ENCODE data around the gene BTBD7. TPM values are rescaled to one million over a fixed set of nuclear protein-coding genes. Genes with fewer than 3 reads are reported as not detected.
A peak's percentile ranks its signal among the peaks of the same experiment; 100 is the strongest.

The BTBD7 gene
- polyA plus RNA-seq, 5 donors: 28.7 to 44.5 (median 39.0) TPM

- peak; percentile 1 to 9 for DNase-seq
Observed at GRCh38 chr14:93331728-93332396, 974 bp downstream of the BTBD7 start.

GRCh38 chr14:93331002-93331727 lies 1.7 kb downstream of the BTBD7 start:
- DNase-seq: peak; percentile 12 to 18

DNA sequence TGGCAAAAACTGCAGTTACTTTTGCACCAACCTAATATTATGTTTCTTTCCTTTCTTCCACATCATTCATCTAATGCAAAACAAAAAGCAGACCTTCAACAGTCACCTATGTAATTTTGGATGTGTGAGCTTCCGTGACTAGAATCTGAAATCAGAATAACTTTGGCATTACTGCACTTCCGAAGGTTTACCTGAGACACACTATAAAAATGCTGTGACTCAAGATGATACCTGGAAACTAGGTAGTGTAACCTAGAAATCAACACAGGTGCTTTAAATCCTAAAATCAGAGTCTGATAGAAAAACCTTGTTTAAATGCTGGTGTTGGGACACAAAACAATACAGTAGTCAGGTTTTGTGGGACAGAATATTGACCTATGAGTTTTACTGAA lies 2.2 kb downstream of the BTBD7 start:
- DNase-seq: no peak

DNA sequence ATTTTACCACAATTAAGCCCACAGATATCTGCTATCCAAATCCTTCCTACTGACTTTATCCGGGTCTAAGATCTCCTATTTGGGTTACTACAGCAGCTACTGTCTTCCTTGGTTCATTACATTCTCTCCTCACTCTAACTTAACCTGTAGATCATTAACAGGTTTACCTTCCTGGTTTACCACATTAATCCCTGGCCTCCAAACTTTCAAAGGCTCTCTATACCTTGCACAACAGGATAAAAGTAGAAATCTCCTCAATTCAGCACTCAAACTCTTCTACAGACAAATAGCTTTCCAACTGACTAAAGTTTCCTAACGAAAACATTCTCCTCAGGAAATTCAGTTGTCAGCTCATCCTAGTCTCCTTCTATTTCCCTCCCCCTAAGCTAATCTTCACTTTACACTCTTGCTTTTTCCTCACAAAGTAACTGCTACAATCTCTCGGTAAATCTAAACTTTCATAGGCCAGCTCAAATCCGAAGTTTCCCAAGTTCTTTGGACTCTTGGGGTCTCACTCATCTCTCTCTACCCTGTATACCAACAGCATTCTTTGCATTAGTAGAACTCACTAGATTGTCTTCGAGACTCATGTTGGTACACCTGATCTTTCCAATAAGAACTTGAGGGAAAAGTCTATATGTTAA lies 2.7 kb downstream of the BTBD7 start:
- no peak for DNase-seq

DNA sequence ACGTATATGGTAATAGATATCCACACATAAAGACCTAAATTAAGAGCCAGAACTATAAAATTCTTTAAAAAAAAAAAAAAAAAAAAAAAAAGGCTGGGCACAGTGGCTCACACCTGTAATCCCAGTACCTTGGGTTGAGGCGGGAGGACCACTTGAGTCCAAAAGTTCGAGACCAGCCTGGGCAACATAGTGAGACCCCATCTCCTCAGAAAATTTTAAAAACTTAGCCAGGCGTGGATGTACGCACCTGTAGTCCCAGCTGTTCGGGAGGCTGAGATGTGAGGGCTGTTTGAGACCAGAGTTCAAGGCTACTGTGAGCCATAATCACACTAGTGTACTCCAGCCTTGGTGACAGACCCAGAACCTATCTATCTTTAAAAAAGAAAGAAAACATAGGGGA lies 4.3 kb downstream of the BTBD7 start:
- DNase-seq: no peak

GRCh38 chr14:93326196-93326595 lies 6.6 kb downstream of the BTBD7 start:
- no peak for DNase-seq

- DNase-seq: no peak
Observed at GRCh38 chr14:93323600-93324174, 9.1 kb downstream of the BTBD7 start.

DNA sequence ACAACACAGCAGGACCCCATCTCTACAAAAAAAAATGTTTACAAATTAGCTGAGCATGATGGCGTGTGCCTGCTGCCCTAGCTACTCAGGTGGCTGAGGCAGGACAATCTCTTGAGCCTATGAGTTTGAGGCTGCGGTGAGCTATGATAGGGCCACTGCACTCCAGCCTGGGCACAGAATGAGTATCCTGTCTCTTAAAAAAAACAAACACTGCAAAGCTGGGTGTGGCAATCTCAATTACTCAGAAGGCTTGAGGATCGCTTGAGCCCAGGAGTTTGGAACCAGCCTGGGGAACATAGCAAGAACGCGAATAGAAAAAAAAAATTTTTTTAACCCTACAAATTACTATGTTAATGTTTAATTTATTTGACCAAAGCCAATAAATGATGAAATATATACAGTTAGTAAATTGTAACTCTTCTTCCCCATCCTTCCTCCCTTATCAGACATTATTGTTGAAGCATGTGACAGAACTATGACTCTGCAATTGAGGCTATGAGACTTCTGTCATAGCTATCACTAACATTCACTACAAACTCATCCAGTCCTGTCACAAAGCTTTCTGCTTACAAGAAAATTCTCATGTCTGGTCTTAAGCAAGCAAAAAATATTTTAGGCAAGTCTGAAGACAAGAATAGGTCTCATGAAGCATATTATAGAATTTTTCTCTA lies 9.8 kb downstream of the BTBD7 start:
- DNase-seq: no peak

DNA sequence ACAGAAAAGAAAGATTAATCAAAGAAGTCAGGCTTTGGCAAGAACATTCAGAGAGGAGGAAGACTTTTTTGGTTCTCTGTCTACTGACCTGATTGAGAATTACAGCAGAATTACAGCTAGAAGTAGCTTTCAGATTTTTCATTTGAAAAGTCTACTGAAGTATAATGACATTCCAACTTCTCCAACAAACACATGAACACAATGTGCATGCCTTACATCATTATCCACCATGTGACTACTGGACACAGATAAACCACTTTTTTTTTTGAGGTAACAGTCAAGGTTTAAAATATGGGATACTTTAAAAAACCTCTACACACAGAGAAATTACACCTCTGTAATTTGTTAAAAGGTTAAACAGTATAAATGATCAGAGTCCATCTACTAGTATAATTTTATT lies 12.3 kb downstream of the BTBD7 start:
- DNase-seq: no peak

DNA sequence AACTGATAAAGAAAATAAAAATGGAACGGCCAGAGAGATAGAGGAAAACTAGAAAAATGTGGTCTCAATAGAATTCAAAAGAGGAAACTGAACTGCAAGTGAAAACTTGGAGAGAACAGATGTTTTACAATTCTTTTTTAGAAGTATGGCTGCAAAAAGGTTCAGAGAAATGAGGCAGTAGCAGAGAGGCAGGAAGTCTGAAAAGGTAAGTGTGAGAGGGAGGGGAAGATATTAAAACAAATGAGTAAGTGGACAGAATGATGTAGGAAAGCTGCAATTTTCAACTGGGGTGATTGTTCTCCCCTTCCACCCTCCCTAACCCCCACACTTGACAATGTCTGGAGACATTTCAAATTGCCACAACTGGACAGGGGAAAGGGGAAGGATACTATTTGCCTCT lies 12.9 kb downstream of the BTBD7 start:
- DNase-seq: no peak

DNA sequence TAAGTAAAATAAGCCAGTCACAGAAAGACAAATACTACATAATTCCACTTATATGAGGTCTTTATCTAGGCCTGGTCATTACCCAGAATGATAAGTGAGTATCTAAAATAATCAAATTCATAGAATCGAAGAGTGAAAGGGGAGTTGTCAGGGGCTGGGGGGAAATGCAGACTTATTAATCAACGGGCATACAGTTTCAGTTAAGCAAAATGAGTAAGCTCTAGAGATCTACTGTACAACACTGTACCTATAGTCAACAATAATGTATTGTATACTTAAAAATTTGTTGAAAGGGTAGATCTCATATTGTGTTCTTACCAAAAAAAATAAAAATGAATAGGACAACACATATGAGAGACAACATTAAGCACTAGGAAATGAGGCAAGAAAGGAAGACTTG lies 13.3 kb downstream of the BTBD7 start:
- no peak for DNase-seq

GRCh38 chr14:93318927-93319326 lies 13.9 kb downstream of the BTBD7 start:
- no peak for DNase-seq

DNA sequence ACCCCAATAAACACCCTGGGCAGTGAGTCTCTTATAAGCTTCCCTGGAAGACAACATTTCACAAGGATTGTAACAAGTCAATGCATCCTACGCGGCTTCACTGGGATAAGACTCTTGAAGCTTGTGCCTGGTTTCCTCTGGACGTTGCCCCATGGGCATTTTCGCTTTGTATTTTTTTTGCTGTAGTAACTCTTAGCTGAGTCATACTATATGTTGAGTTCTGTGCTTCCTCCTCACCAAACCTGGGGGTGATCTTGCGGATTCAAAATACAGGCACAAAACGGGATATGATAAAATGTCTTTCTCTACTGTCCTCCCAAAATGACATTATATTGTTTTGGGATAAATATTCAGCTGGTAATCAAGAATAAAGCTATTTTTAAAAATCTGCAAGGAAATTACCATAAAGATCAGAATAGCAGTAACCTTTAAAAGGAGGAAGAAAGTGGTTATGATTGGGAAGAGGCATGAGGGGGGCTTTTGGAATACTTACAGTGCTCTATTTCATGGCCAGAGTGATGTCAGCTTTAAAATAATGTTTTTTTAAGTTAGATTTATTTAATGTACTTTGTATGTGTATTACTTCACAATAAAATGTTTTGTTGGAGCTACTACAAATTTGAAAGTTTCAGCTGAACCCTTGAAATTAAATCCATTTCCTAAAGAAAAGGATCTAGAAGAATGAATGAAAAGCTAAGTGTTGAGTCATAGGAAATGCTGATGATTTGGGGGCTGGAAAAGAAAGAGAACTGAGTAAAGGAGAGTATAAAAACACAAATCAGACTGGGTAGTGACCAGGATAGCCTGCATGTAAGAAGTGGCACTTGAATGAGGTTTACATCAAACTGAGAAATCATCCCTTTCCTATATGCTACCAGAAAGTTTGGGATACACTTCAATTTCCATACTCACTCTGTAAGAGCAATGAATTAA lies 14.7 kb downstream of the BTBD7 start:
- no peak for DNase-seq

DNA sequence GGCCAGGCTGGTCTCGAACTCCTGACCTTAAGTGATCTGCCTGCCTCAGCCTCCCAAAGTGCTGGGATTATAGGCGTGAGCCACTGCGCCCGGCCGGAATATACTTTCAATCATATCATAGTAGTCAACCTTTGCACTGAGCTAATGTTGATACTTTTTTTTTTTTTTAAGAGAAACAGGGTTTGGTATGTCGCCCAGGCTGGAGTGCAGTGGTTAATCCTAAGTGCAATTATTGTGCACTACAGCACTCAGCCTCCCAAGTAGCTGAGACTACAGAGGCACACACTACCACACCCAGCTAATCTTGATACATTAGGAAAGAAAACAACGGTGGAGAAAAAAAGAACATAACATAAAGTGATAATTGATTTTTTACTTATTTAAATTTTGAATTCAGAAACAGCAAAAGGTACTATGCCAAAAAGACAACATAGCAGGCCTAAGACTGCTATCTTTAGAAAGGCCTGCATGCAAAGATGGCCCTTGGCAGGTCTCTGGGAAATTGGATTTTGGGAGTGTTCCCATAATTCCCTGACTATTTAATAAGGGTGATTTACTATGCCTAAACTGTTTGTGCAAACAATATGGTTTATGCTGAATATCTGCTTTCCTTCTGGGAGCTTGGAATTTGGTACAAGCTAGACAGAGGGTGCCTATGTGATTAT lies 15.5 kb downstream of the BTBD7 start:
- DNase-seq: no peak

DNA sequence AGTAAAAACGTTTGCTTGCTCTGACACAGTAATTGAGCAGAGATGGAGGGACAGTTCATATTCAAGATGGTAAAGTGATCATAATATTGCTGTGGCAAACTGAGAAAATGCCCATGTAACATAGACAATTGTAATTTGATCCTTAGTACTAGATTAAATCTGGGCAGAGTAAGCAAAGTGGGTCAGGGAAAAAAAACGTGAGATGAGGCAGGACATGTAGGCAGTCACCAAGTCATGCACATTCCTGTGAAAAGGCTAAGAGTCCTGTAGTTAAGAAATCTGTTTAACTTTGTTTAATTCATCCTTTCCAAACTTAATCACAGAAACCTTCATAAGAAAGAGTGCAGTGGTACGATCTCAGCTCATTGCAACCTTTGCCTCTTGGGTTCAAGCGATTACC lies 16.1 kb downstream of the BTBD7 start:
- DNase-seq: no peak

GRCh38 chr14:93315575-93315974 lies 17.3 kb downstream of the BTBD7 start:
- DNase-seq: no peak

DNA sequence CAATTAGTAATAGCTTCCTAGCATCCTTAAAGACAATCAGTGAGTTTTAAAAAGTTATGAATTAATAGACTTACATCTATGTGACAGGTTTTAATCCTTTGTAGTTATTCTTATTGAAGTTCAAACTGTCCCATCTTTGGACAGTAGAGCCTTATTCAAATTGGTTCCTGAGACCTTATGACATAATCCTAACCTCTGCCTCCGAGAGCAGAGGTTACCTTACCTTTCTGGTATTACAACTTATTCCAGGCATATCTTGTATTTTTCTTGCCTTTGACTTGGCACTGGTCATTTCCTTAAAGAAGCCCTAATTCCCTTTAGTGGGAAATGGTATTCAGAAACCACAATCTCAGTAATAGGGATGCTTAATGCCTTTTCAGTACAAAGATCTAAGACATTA lies 21.8 kb downstream of the BTBD7 start:
- no peak for DNase-seq

DNA sequence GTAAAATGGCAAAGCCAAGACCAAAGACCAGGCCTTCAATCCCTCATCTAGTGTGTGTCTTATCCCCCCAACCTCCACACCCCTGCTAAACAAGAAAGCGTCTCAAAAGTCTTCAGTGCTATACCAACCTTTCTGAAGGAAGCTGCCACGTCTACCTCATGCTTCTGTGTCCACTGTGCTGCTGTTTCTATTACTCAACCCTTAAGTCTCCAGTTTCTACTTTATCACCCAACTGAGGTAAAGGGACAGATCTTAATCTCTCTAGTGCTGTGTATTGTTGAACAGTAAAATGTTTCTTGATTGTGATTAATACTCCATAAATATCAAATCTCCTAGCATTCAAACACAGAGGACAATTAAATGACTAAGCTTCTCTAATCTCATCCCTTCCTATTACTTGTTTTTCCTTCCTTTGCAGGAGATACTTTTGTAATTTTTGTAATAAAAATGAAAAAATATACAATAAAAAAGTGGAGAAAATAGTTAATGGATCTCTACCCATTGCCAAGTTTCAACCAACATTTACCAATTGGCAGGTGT lies 23.3 kb downstream of the BTBD7 start:
- no peak for DNase-seq

- DNase-seq: no peak
Observed at GRCh38 chr14:93308686-93309345, 24.0 kb downstream of the BTBD7 start.

GRCh38 chr14:93306812-93307211 lies 26.0 kb downstream of the BTBD7 start:
- DNase-seq: no peak
